Trophoblast cell (in vitro differentiated cells and primary cell): ENCODE results near the gene CNPPD1.
A peak's percentile ranks its signal among the peaks of the same experiment; 100 is the strongest.

Experiments used
- DNase-seq, 2 donors: peaks; one replicate each; pipeline ENCODE4 v3.0.0-alpha.2; 2016
- H2AFZ ChIP-seq: 2 replicates; pipeline ENCODE4 v1.6.1; 2013; ENCODE audit warnings: low read length, moderate library complexity, mild to moderate bottlenecking; ENCODE audit not compliant: insufficient read depth, poor library complexity
- H2AK5ac ChIP-seq: 2 replicates; pipeline ENCODE4 v1.6.1; 2013; ENCODE audit warnings: mild to moderate bottlenecking, low read length
- H2BK120ac ChIP-seq: 2 replicates; pipeline ENCODE4 v1.6.1; 2013; ENCODE audit warnings: low read length, mild to moderate bottlenecking, moderate library complexity; ENCODE audit not compliant: insufficient read depth, poor library complexity
- H2BK12ac ChIP-seq: 2 replicates; pipeline ENCODE4 v1.6.1; 2013; ENCODE audit warnings: mild to moderate bottlenecking, low read length, moderate library complexity
- H2BK5ac ChIP-seq: 2 replicates; pipeline ENCODE4 v1.6.1; 2013; ENCODE audit warnings: low read length, low read depth, moderate library complexity, mild to moderate bottlenecking; ENCODE audit not compliant: poor library complexity
- H3K14ac ChIP-seq: 2 replicates; pipeline ENCODE4 v1.6.1; 2013; ENCODE audit warnings: mild to moderate bottlenecking, low read length
- H3K18ac ChIP-seq: 2 replicates; pipeline ENCODE4 v1.6.1; 2013; ENCODE audit warnings: mild to moderate bottlenecking, low read length
- H3K23ac ChIP-seq: 2 replicates; pipeline ENCODE4 v1.6.1; 2013; ENCODE audit warnings: low read length
- H3K27ac ChIP-seq: 2 replicates; pipeline ENCODE4 v1.5.1; 2013; ENCODE audit warnings: low read depth, mild to moderate bottlenecking, inconsistent platforms, low read length, moderate library complexity
- H3K27me3 ChIP-seq: 2 replicates; pipeline ENCODE4 v1.6.1; 2013; ENCODE audit warnings: inconsistent platforms, mild to moderate bottlenecking, low read length, moderate library complexity; ENCODE audit not compliant: insufficient read depth
- H3K36me3 ChIP-seq, 2 experiments: 1 replicate in 1 of 2; 2 replicates in 1 of 2; pipeline ENCODE4 v1.6.1; 2013; ENCODE audit warnings: low read length in 2 of 2, mild to moderate bottlenecking in 2 of 2, moderate library complexity in 1 of 2; ENCODE audit not compliant: insufficient read depth in 2 of 2, control insufficient read depth in 1 of 2
- H3K4ac ChIP-seq: 2 replicates; pipeline ENCODE4 v1.6.1; 2013; ENCODE audit warnings: low read depth, mild to moderate bottlenecking, low read length, moderate library complexity
- H3K4me1 ChIP-seq, 2 experiments: 1 replicate in 1 of 2; 2 replicates in 1 of 2; pipeline ENCODE4 v1.6.1; 2013; ENCODE audit warnings: low read length in 2 of 2, mild to moderate bottlenecking in 2 of 2, moderate library complexity in 1 of 2; ENCODE audit not compliant: insufficient read depth in 2 of 2, control insufficient read depth in 1 of 2
- H3K4me2 ChIP-seq: 2 replicates; pipeline ENCODE4 v1.6.1; 2013; ENCODE audit warnings: inconsistent platforms, mild to moderate bottlenecking, low read length, moderate library complexity
- H3K4me3 ChIP-seq: 2 replicates; pipeline ENCODE4 v1.5.1; 2013; ENCODE audit warnings: mild to moderate bottlenecking, low read depth, low read length, inconsistent platforms
- H3K79me1 ChIP-seq: one replicate; pipeline ENCODE4 v1.6.1; 2013; ENCODE audit warnings: low read length
- H3K79me2 ChIP-seq: 2 replicates; pipeline ENCODE4 v1.6.1; 2013; ENCODE audit warnings: low read length, mild to moderate bottlenecking; ENCODE audit not compliant: control insufficient read depth, insufficient read depth, poor library complexity
- H3K9ac ChIP-seq: 2 replicates; pipeline ENCODE4 v1.6.1; 2013; ENCODE audit warnings: mild to moderate bottlenecking, low read length
- H3K9me3 ChIP-seq: 2 replicates; pipeline ENCODE4 v1.6.1; 2013; ENCODE audit warnings: low read depth, mild to moderate bottlenecking, control low read depth, inconsistent platforms, low read length; ENCODE audit not compliant: insufficient read depth
- H4K12ac ChIP-seq: 2 replicates; pipeline ENCODE4 v1.6.1; 2013; ENCODE audit warnings: low read depth, mild to moderate bottlenecking, low read length, moderate library complexity
- H4K8ac ChIP-seq: 2 replicates; pipeline ENCODE4 v1.6.1; 2013; ENCODE audit warnings: low read depth, mild to moderate bottlenecking, low read length, moderate library complexity
- H4K91ac ChIP-seq: one replicate; pipeline ENCODE4 v1.6.1; 2013; ENCODE audit warnings: low read depth, mild to moderate bottlenecking, low read length, moderate library complexity
- WGBS: extraction: QIAGEN DNeasy Blood & Tissue Kit; methylation state at CpG from one replicate; pipeline ENCODE4 v1.1.7; 2013; ENCODE audit warnings: missing lambda C conversion rate; ENCODE audit not compliant: insufficient read length, insufficient coverage; ENCODE audit errors: extremely low coverage; 5-methylcytosine and 5-hydroxymethylcytosine counted together

CNPPD1 gene

DNA sequence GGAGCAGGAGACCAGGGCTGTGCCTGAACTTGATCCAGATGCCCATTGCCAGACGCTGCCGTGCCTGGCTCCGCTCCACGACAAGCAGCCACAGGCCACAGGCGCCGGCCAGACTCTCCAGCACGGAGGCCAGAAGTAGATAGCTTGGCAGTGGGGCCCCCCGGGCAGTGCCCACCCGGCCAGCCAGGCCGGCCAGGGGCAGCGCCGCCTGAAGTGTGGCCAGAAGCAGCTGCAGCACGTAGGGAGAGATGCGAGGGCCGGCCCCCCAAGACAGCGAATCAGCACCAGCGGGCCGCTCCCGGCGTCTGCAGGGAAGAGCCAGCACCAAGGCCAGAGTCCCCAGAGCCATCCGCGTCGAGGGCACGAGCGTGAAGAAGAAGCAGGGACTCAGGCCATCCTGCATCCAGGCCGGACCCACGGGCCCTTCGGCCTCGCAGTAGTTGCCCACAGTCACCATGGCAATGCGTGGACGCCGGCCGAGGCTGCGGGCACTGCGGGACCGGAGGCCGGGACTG, 41.5 kb upstream of the CNPPD1 start:
- Histone ChIP-seq H3K14ac (peak overlapping the region; percentile 63), H3K4me1 (peaks cover 10 to 15% of the 10 kb centered on the region in 2 experiments), H3K27ac (peak overlapping the region; percentile 82), H3K9me3 (no peaks in the 10 kb centered on the region), H4K8ac (peak overlapping the region; percentile 59), H2AK5ac (peak overlapping the region; percentile 34), H3K4me3 (peak overlapping the region; percentile 80), H2AFZ (peak overlapping the region; percentile 65), H3K9ac (peak overlapping the region; percentile 35), H3K18ac (peak overlapping the region; percentile 66), H3K79me1 (peaks cover 12% of the 10 kb centered on the region), H3K79me2 (peaks cover 8% of the 10 kb centered on the region), H2BK5ac (peak overlapping the region; percentile 75), H2BK120ac (peak overlapping the region; percentile 59), H3K4ac (no peak overlapping the region), H2BK12ac (peak overlapping the region; percentile 51), H3K27me3 (no peaks in the 10 kb centered on the region), H4K91ac (peak overlapping the region; percentile 65), H3K36me3 (peaks cover 50 to 53% of the 10 kb centered on the region in 2 experiments), H3K23ac (no peak overlapping the region), H3K4me2 (peak overlapping the region; percentile 79), H4K12ac (peak overlapping the region; percentile 45)
- peak; percentile 72 to 73 for DNase-seq
- WGBS = no CpG with 5 or more reads among the region's 37 CpGs

- DNase-seq = no peak
- no peak overlapping the region for H3K18ac ChIP-seq
- peaks cover 8% of the 10 kb centered on the region for H3K79me2 ChIP-seq
- H4K12ac ChIP-seq = no peak overlapping the region
- H2BK120ac ChIP-seq = no peak overlapping the region
- no peaks in the 10 kb centered on the region for H3K27me3 ChIP-seq
- no peak overlapping the region for H3K4ac ChIP-seq
- no peak overlapping the region for H4K8ac ChIP-seq
- no peak overlapping the region for H2AK5ac ChIP-seq
- peaks cover 10 to 15% of the 10 kb centered on the region in 2 experiments for H3K4me1 ChIP-seq
- H3K27ac ChIP-seq = no peak overlapping the region
- WGBS = no CpG with 5 or more reads among the region's 6 CpGs
- no peak overlapping the region for H3K23ac ChIP-seq
- H3K9ac ChIP-seq = no peak overlapping the region
- peak overlapping the region; percentile 6 for H3K4me3 ChIP-seq
- H2BK12ac ChIP-seq = no peak overlapping the region
- H2BK5ac ChIP-seq = no peak overlapping the region
- no peak overlapping the region for H3K4me2 ChIP-seq
- H4K91ac ChIP-seq = no peak overlapping the region
- H3K14ac ChIP-seq = no peak overlapping the region
- no peaks in the 10 kb centered on the region for H3K9me3 ChIP-seq
- no peak overlapping the region for H2AFZ ChIP-seq
- peaks cover 44 to 50% of the 10 kb centered on the region in 2 experiments for H3K36me3 ChIP-seq
- H3K79me1 ChIP-seq = peaks cover 12% of the 10 kb centered on the region
Measured at GRCh38 chr2:219216535-219216915, 39.8 kb upstream of the CNPPD1 start.

DNA sequence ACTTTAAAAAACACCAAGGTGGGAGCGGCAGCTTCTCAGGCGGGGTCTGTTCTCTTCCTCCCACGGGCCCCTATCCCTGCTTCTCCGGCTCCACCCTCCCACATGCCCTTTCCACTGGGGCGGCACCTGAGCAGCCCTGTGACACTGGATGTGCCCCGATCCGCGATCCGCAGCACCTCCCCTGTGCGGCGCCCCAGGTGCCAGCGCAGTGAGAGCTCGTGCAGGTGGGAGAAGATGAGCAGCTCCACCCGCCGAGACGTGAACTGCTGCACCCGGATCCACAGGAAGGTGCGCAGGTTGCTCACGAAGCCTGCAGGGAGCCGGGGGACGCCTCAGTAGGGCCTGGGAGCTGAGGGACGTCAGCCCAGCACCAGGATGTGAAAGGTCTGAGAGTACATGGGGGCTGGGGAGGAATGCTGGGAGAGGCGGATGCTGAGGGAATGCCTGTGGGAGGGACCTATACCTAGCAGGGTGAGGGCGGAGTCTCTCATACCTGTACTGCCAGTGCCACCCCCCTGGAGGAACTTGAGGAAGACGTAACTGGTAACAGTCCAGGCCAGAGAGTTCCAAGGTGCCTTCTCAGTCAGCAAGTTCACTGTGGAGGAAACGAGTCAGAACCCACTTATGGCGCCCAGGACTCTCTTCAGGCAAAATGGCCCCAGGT, 39.3 kb upstream of the CNPPD1 start:
- H3K79me2 ChIP-seq = peaks cover 8% of the 10 kb centered on the region
- H3K4me3 ChIP-seq = peak overlapping the region; percentile 6
- no peak overlapping the region for H3K23ac ChIP-seq
- H3K4me2 ChIP-seq = no peak overlapping the region
- H3K4me1 ChIP-seq = peaks cover 10 to 15% of the 10 kb centered on the region in 2 experiments
- H3K9me3 ChIP-seq = no peaks in the 10 kb centered on the region
- H3K14ac ChIP-seq = no peak overlapping the region
- H4K12ac ChIP-seq = no peak overlapping the region
- H3K27ac ChIP-seq = no peak overlapping the region
- H2AK5ac ChIP-seq = no peak overlapping the region
- H4K91ac ChIP-seq = no peak overlapping the region
- H3K27me3 ChIP-seq = no peaks in the 10 kb centered on the region
- no CpG with 5 or more reads among the region's 27 CpGs for WGBS
- no peak overlapping the region for H2BK5ac ChIP-seq
- H3K18ac ChIP-seq = no peak overlapping the region
- H2BK12ac ChIP-seq = no peak overlapping the region
- no peak for DNase-seq
- H3K4ac ChIP-seq = no peak overlapping the region
- peaks cover 43 to 49% of the 10 kb centered on the region in 2 experiments for H3K36me3 ChIP-seq
- no peak overlapping the region for H2AFZ ChIP-seq
- no peak overlapping the region for H3K9ac ChIP-seq
- no peak overlapping the region for H4K8ac ChIP-seq
- peaks cover 12% of the 10 kb centered on the region for H3K79me1 ChIP-seq
- H2BK120ac ChIP-seq = no peak overlapping the region

DNA sequence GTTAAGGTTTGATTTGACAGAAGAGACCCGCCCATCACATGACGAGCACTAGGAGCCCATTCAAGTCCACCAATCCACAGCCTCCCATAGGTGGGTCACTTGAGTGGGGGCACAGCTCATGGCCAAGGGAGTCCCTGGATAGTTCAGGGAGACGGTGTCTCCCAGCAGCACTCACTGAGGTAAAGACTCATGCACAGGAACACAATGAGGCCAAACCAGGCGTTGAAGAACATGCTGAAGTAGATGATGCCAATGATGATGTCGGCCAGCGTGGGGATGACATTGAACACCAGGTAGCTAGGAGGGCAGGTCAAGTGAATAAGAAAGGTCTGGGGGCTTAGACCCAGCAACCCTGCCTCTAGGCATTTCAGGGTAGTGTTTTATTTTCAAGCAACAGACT, 38.1 kb upstream of the CNPPD1 start:
- Histone ChIP-seq H3K23ac (no peak overlapping the region), H3K4me2 (no peak overlapping the region), H3K4me1 (peaks cover 10 to 15% of the 10 kb centered on the region in 2 experiments), H4K8ac (no peak overlapping the region), H3K9me3 (no peaks in the 10 kb centered on the region), H4K12ac (no peak overlapping the region), H3K18ac (no peak overlapping the region), H4K91ac (no peak overlapping the region), H3K4me3 (no peak overlapping the region), H3K79me2 (peaks cover 8% of the 10 kb centered on the region), H3K4ac (no peak overlapping the region), H2AFZ (no peak overlapping the region), H3K14ac (no peak overlapping the region), H2AK5ac (no peak overlapping the region), H3K9ac (no peak overlapping the region), H2BK120ac (no peak overlapping the region), H3K27ac (no peak overlapping the region), H3K27me3 (no peaks in the 10 kb centered on the region), H2BK12ac (no peak overlapping the region), H3K36me3 (peaks cover 44 to 49% of the 10 kb centered on the region in 2 experiments), H2BK5ac (no peak overlapping the region), H3K79me1 (peaks cover 12% of the 10 kb centered on the region)
- no peak for DNase-seq
- no CpG with 5 or more reads among the region's 6 CpGs for WGBS
